ENCODE measurements around the gene ARVCF.

- TF ChIP-seq EZH2 (IDR thresholded peaks at IDR 0.05; ENCODE audit: insufficient read depth, poor library complexity, severe bottlenecking), result no peak
- TF ChIP-seq EZH2phosphoT487 (IDR thresholded peaks at IDR 0.05; ENCODE audit: insufficient read depth, low read depth), result no peak
These were observed 22.0 kb upstream of the ARVCF start for GRCh38 chr22:20038574-20038973.
